HCT116 (cell line): ENCODE measurements around the gene PSME1. TPM values are rescaled to one million over a fixed set of nuclear protein-coding genes. Genes with fewer than 3 reads are reported as not detected.
A peak's percentile ranks its signal among the peaks of the same experiment; 100 is the strongest.
"Not testable (repeated sequence)": the region's sequence is repeated elsewhere in the genome, so short reads cannot be mapped to it uniquely, and the experiment has no call there.

Experiments used
- ATAC-seq: fragments of 200-7000 bp; cut with Tn5 transposase; 2 replicates; pipeline ENCODE4 v1.9.1; 2020; ENCODE audit warnings: mild to moderate bottlenecking, moderate library complexity
- BruUV-seq: library from RNA; stranded (reverse); fragments of 400-500 nt; replicated peaks from 2 replicates; lab custom pipeline; 2021; lab: Mats Ljungman, UMichigan
- CTCF ChIA-PET: fragments of 300-600 bp; sonication (Branson Sonifier 250); formaldehyde crosslinking; loops from one replicate; lab custom pipeline; 2021; ENCODE audit warnings: antibody characterized with exemption; lab: Charles Lee
- POLR2A ChIA-PET: fragments of 300-600, 350-600 bp; sonication (Branson Sonifier 250); formaldehyde crosslinking; loops from one replicate; lab custom pipeline; 2021; ENCODE audit warnings: antibody characterized with exemption; lab: Charles Lee
- RAD21 ChIA-PET, 2 experiments: fragments of 300-600 bp; sonication (Branson Sonifier 250); formaldehyde crosslinking; loops; one replicate each; lab custom pipeline; 2023; ENCODE audit warnings: low total read pairs in 2 of 2; ENCODE audit not compliant: uncharacterized antibody in 2 of 2, unreplicated experiment in 2 of 2, low non-redundant PET in 1 of 2; lab: Charles Lee
- DNase-seq: peaks from one replicate; pipeline ENCODE4 v3.0.0-alpha.2; 2010; ENCODE audit warnings: low read depth, low spot score
- H2AFZ ChIP-seq: fragments of 200-600 bp; shearing (Covaris generic), sonication (generic); 2 replicates; pipeline ENCODE4 v1.6.1; 2017; ENCODE audit warnings: low read depth, mixed run types, mixed read lengths, antibody characterized with exemption, low read length; ENCODE audit not compliant: poor library complexity, severe bottlenecking
- H3K27ac ChIP-seq: 2 replicates; pipeline ENCODE4 v1.5.1; 2012; ENCODE audit warnings: low read depth, low read length
- H3K27me3 ChIP-seq: fragments of 200-600 bp; sonication (generic); 2 replicates; pipeline ENCODE4 v1.6.1; 2016; ENCODE audit warnings: mixed run types, low read length, mixed read lengths; ENCODE audit not compliant: insufficient read depth
- H3K36me3 ChIP-seq, 2 experiments: fragments of 200-500 bp in 1 of 2; fragments of 200-600 bp in 1 of 2; sonication (Bioruptor generic) in 1 of 2; sonication (generic) in 1 of 2; 2 replicates each; pipeline versions ENCODE4 v1.5.1 to v1.6.1; 2014 to 2016; ENCODE audit warnings: low read length in 2 of 2, inconsistent platforms in 1 of 2, mixed read lengths in 1 of 2, mixed run types in 1 of 2; ENCODE audit not compliant: insufficient read depth in 2 of 2, control insufficient read depth in 1 of 2
- H3K4me1 ChIP-seq, 2 experiments: fragments of 200-600 bp in 1 of 2; sonication (generic) in 1 of 2; 2 replicates each; pipeline versions ENCODE4 v1.5.1 to v1.6.1; 2012 to 2017; ENCODE audit warnings: low read length in 2 of 2, inconsistent platforms in 1 of 2, mild to moderate bottlenecking in 1 of 2, mixed read lengths in 1 of 2, mixed run types in 1 of 2, moderate library complexity in 1 of 2; ENCODE audit not compliant: insufficient read depth in 2 of 2, control insufficient read depth in 1 of 2
- H3K4me2 ChIP-seq: fragments of 200-600 bp; sonication (generic); 2 replicates; pipeline ENCODE4 v1.6.1; 2017; ENCODE audit warnings: mixed run types, low read length, mixed read lengths
- H3K4me3 ChIP-seq, 2 experiments: fragments of 200-600 bp in 1 of 2; sonication (generic) in 1 of 2; replicated peaks in 1 of 2; 2 replicates each; pipeline ENCODE4 v1.5.1; 2011 to 2016; ENCODE audit warnings: low read length in 2 of 2, control low read depth in 1 of 2, low read depth in 1 of 2, mild to moderate bottlenecking in 1 of 2, mixed read lengths in 1 of 2, mixed run types in 1 of 2
- H3K79me2 ChIP-seq: fragments of 200-600 bp; sonication (generic); 2 replicates; pipeline ENCODE4 v1.6.1; 2017; ENCODE audit warnings: mild to moderate bottlenecking, mixed run types, low read length, moderate library complexity, mixed read lengths; ENCODE audit not compliant: insufficient read depth
- H3K9ac ChIP-seq: fragments of 200-600 bp; sonication (generic); 2 replicates; pipeline ENCODE4 v1.6.1; 2016; ENCODE audit warnings: low read length, mixed read lengths
- H3K9me2 ChIP-seq: fragments of 200-600 bp; sonication (generic), shearing (Covaris generic); 2 replicates; pipeline ENCODE4 v1.6.1; 2017; ENCODE audit warnings: mixed run types, mild to moderate bottlenecking, moderate library complexity; ENCODE audit not compliant: insufficient read depth
- H3K9me3 ChIP-seq, 2 experiments: fragments of 200-500 bp in 1 of 2; fragments of 200-600 bp in 1 of 2; sonication (Bioruptor generic) in 1 of 2; sonication (generic) in 1 of 2; 2 replicates each; pipeline ENCODE4 v1.6.1; 2014 to 2017; ENCODE audit warnings: low read length in 2 of 2, mixed read lengths in 2 of 2, inconsistent platforms in 1 of 2, low read depth in 1 of 2, mild to moderate bottlenecking in 1 of 2, mixed run types in 1 of 2, moderate library complexity in 1 of 2; ENCODE audit not compliant: control insufficient read depth in 1 of 2, insufficient read depth in 1 of 2
- H4K20me1 ChIP-seq: fragments of 200-600 bp; sonication (generic), shearing (Covaris generic); 2 replicates; pipeline ENCODE4 v1.6.1; 2017; ENCODE audit warnings: mixed run types, mild to moderate bottlenecking, moderate library complexity; ENCODE audit not compliant: insufficient read depth
- CTCF ChIP-seq, 3 experiments: fragments of 200-600 bp in 1 of 3; sonication (generic) in 1 of 3; IDR thresholded peaks in 2 of 3; conservative IDR thresholded peaks in 1 of 3; 2 replicates each; pipeline ENCODE4 v1.5.1; 2012 to 2017; ENCODE audit warnings: low read depth in 2 of 3, low read length in 2 of 3, antibody characterized with exemption in 1 of 3, borderline replicate concordance in 1 of 3, control low read depth in 1 of 3, mild to moderate bottlenecking in 1 of 3, mixed read lengths in 1 of 3, mixed run types in 1 of 3, moderate library complexity in 1 of 3; ENCODE audit not compliant: insufficient read depth in 1 of 3
- ELF1 ChIP-seq: IDR thresholded peaks from 2 replicates; pipeline ENCODE4 v1.6.1; 2012; ENCODE audit warnings: low read depth, borderline replicate concordance
- EZH2phosphoT487 ChIP-seq: fragments of 200-600 bp; IDR thresholded peaks from 2 replicates; pipeline ENCODE4 v1.6.1; 2018; ENCODE audit warnings: antibody characterized with exemption, borderline replicate concordance
- FOSL1 ChIP-seq: IDR thresholded peaks from 2 replicates; pipeline ENCODE4 v1.6.1; 2012; ENCODE audit warnings: low read depth
- JUND ChIP-seq: IDR thresholded peaks from 2 replicates; pipeline ENCODE4 v1.6.1; 2012
- MAX ChIP-seq: IDR thresholded peaks from 2 replicates; pipeline ENCODE4 v1.6.1; 2012
- POLR2AphosphoS5 ChIP-seq: IDR thresholded peaks from 2 replicates; pipeline ENCODE4 v1.6.1; 2011; ENCODE audit warnings: mild to moderate bottlenecking, low read depth, low read length, moderate library complexity
- RAD21 ChIP-seq: IDR thresholded peaks from 2 replicates; pipeline ENCODE4 v1.6.1; 2012; ENCODE audit warnings: low read depth, mild to moderate bottlenecking
- REST ChIP-seq: IDR thresholded peaks from 2 replicates; pipeline ENCODE4 v1.6.1; 2012; ENCODE audit warnings: low read depth
- intact Hi-C: fragments of 100-400 bp; cut with micrococcal nuclease; formaldehyde crosslinking; loops from 2 replicates; pipeline ENCODE4 v1.10.0; 2022
- total RNA-seq: library from RNA; stranded (reverse); gene quantifications from one replicate; pipeline ENCODE4 v1.2.1, GENCODE V29; 2021; ENCODE audit not compliant: unreplicated experiment

PSME1 gene
- total RNA-seq, 1 experiment from 2014 or later = 174 TPM

- DNase-seq (no peak), ATAC-seq (no peak)
- BruUV-seq = TSS peak; percentile 20
- no peak overlapping the region for H2AFZ ChIP-seq
- H3K27me3 ChIP-seq = no peaks in the 10 kb centered on the region
- CTCF ChIA-PET = no interaction called here
- H3K9me3 ChIP-seq = peaks cover 0 to 5% of the 10 kb centered on the region in 2 experiments; a peak in 1 of 4 replicates
- RAD21 ChIA-PET = no interaction called here
- H3K27ac ChIP-seq = no peak overlapping the region
- H3K36me3 ChIP-seq = no peaks in the 10 kb centered on the region
- POLR2A ChIA-PET = interaction anchor here (1.7 kb wide), 1 partner anchor 9 kb away, joined by 14 read pairs; the partner anchor contains the start of gene PCK2
- no peaks in the 10 kb centered on the region for H3K79me2 ChIP-seq
- H4K20me1 ChIP-seq = no peaks in the 10 kb centered on the region
- no peak overlapping the region for H3K4me3 ChIP-seq
- no peak overlapping the region for H3K9ac ChIP-seq
- no peaks in the 10 kb centered on the region for H3K9me2 ChIP-seq
- H3K4me1 ChIP-seq = peaks cover 0 to under 1% of the 10 kb centered on the region in 2 experiments; a peak in 1 of 4 replicates
- no peak for TF ChIP-seq JUND
- no peak for TF ChIP-seq CTCF (IDR thresholded peaks at IDR 0.05 in 2 of 3, conservative IDR thresholded peaks at IDR 0.05 in 1 of 3; ENCODE audit: borderline replicate concordance in 1 of 3, insufficient read depth in 1 of 3, low read depth in 2 of 3, low read length in 2 of 3)
- TF ChIP-seq POLR2AphosphoS5 = no peak
- no peak for TF ChIP-seq RAD21
- no peak for TF ChIP-seq REST
- TF ChIP-seq EZH2phosphoT487 = no peak
- no peak for TF ChIP-seq ELF1
- no peak for TF ChIP-seq FOSL1
- TF ChIP-seq MAX = no peak
- H3K4me2 ChIP-seq = no peak overlapping the region
- intact Hi-C loops = no loop called here
Measured at GRCh38 chr14:24103451-24103850, 32.5 kb upstream of the PSME1 start.

- H3K9me2 ChIP-seq, H3K4me3 ChIP-seq, H3K9me3 ChIP-seq, H3K4me1 ChIP-seq, BruUV-seq, H3K79me2 ChIP-seq, DNase-seq, H3K4me2 ChIP-seq, H3K27ac ChIP-seq, H2AFZ ChIP-seq, intact Hi-C loops, H3K9ac ChIP-seq, H4K20me1 ChIP-seq, H3K27me3 ChIP-seq, ATAC-seq, H3K36me3 ChIP-seq: not testable (repeated sequence)
- POLR2A ChIA-PET = interaction anchor here (0.9 to 3.6 kb wide), 4 partner anchors 9 to 48 kb away, joined by 3 to 20 read pairs (median 6); partner anchors contain the start of genes DCAF11, NRL and PCK2
- CTCF ChIA-PET = interaction anchor here (5.4 kb wide), 1 partner anchor 49 kb away, joined by 116 read pairs; no protein-coding TSS in a partner anchor
- RAD21 ChIA-PET = interaction anchor here in 1 of 2 experiments (1.5 kb wide), 1 partner anchor 48 kb away, joined by 4 read pairs; no protein-coding TSS in a partner anchor
Measured at GRCh38 chr14:24105609-24106239, 30.3 kb upstream of the PSME1 start.
